AG10803 (cell line): ENCODE data around the gene SRR.

Source experiments
- DNase-seq: peaks from one replicate; pipeline ENCODE4 v3.0.0; 2010; ENCODE audit warnings: low read depth
- H3K4me3 ChIP-seq: 2 replicates; pipeline ENCODE4 v1.5.1; 2011; ENCODE audit warnings: mild to moderate bottlenecking, low read length, control low read depth
- TF ChIP-seq, protein P1 (sequence below): conservative IDR thresholded peaks from 2 replicates; pipeline ENCODE4 v1.5.1; 2011; ENCODE audit warnings: mild to moderate bottlenecking, low read length, control low read depth, inconsistent platforms

Gene SRR

GRCh38 chr17:2336852-2337543 lies 33.2 kb downstream of the SRR start, which contains the start of gene SGSM2:
Gene SGSM2 (plus strand): TSS chr17:2337501. CDS start chr17:2337689, 188 bp downstream.
- peak within 1 kb of the TSS; percentile 93 for H3K4me3 ChIP-seq
- TF ChIP-seq, protein P1, sequence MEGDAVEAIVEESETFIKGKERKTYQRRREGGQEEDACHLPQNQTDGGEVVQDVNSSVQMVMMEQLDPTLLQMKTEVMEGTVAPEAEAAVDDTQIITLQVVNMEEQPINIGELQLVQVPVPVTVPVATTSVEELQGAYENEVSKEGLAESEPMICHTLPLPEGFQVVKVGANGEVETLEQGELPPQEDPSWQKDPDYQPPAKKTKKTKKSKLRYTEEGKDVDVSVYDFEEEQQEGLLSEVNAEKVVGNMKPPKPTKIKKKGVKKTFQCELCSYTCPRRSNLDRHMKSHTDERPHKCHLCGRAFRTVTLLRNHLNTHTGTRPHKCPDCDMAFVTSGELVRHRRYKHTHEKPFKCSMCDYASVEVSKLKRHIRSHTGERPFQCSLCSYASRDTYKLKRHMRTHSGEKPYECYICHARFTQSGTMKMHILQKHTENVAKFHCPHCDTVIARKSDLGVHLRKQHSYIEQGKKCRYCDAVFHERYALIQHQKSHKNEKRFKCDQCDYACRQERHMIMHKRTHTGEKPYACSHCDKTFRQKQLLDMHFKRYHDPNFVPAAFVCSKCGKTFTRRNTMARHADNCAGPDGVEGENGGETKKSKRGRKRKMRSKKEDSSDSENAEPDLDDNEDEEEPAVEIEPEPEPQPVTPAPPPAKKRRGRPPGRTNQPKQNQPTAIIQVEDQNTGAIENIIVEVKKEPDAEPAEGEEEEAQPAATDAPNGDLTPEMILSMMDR = no peak
- peak; percentile 33 for DNase-seq

- TF ChIP-seq, protein P1 = no peak
- DNase-seq = peak; percentile 43
Measured at GRCh38 chr17:2337544-2338314, 34.0 kb downstream of the SRR start.

GRCh38 chr17:2338315-2338657 lies 34.5 kb downstream of the SRR start:
- peak overlapping the region; percentile 93 for H3K4me3 ChIP-seq
- no peak for DNase-seq
- TF ChIP-seq, protein P1 = no peak

More at GRCh38 chr17:2337544-2338314, 34.0 kb downstream of the SRR start:
- H3K4me3 ChIP-seq = peak overlapping the region; percentile 93

DNA sequence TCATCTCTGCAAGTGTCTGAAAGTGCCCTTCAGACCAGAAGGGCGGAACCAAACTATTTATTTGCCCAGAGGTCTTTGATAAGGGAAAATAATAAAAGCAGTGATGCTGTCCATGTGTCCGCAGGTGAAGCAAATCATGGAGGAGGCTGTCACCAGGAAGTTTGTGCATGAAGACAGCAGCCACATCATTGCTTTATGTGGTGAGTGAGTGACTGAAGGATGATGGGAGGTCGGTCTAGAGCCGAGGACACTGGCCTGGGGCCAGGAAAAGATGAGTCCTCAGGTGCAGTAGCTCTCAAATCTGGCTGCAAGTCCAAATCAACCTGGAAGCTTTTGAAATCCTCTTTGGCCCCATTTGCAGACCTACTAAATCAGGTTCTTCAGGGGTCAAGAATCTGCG lies 39.7 kb downstream of the SRR start:
- TF ChIP-seq, protein P1 = no peak
- no peak overlapping the region for H3K4me3 ChIP-seq
- no peak for DNase-seq

DNA sequence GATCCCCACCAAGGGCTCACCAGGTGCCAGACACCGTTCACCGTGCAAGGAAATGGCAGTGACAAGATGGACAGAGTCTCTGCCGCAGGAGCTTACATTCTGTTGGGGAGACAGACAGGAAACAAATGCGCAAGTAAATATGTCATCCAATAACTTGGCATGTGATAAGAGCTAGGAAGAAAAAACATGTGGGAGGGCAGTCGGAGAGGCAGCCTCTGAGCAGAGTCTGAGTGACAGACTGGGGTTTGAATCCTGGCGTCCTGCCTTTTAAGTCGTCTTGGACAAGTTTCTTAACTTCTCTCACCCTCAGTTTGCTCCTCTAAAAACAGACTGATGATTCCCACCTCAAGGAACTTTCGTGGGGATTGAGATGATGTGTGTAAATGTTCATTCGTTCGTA lies 40.8 kb downstream of the SRR start:
- TF ChIP-seq, protein P1 = no peak
- no peak overlapping the region for H3K4me3 ChIP-seq
- no peak for DNase-seq

- TF ChIP-seq, protein P1 = no peak
- no peak for DNase-seq
- H3K4me3 ChIP-seq = no peak overlapping the region
Measured at GRCh38 chr17:2346475-2346874, 42.7 kb downstream of the SRR start.
